Liver (tissue), 9 donors: ENCODE measurements around the gene LRATD1. TPM values are rescaled to one million over a fixed set of nuclear protein-coding genes. Genes with fewer than 3 reads are reported as not detected.

Experiments used
- DNase-seq: peaks from one replicate; pipeline ENCODE4 v3.0.0-alpha.2; 2017; ENCODE audit warnings: low spot score
- H3K27ac ChIP-seq, 2 donors: one replicate each; pipeline ENCODE4 v1.7.0; 2013; ENCODE audit warnings: inconsistent platforms in 2 of 2, low read length in 2 of 2, control low read depth in 1 of 2, low read depth in 1 of 2, mild to moderate bottlenecking in 1 of 2
- H3K27me3 ChIP-seq, 4 donors: one replicate each; pipeline versions ENCODE4 v1.6.1 to v1.7.0; 2013; ENCODE audit warnings: low read length in 3 of 4, inconsistent platforms in 1 of 4, mild to moderate bottlenecking in 1 of 4, moderate library complexity in 1 of 4; ENCODE audit not compliant: control insufficient read depth in 4 of 4, insufficient read depth in 4 of 4
- H3K36me3 ChIP-seq, 4 donors: one replicate each; pipeline versions ENCODE4 v1.6.1 to v1.7.0; 2013; ENCODE audit warnings: low read length in 3 of 4, mild to moderate bottlenecking in 3 of 4, low read depth in 1 of 4, moderate library complexity in 1 of 4; ENCODE audit not compliant: control insufficient read depth in 4 of 4, insufficient read depth in 3 of 4
- H3K4me1 ChIP-seq, 4 donors: one replicate each; pipeline versions ENCODE4 v1.6.1 to v1.7.0; 2013; ENCODE audit warnings: low read length in 3 of 4, mild to moderate bottlenecking in 3 of 4, moderate library complexity in 1 of 4; ENCODE audit not compliant: control insufficient read depth in 4 of 4, insufficient read depth in 4 of 4
- H3K4me3 ChIP-seq, 3 donors: one replicate each; pipeline versions ENCODE4 v1.6.1 to v1.7.0; 2013; ENCODE audit warnings: low read length in 3 of 3, control low read depth in 1 of 3, low read depth in 1 of 3, mild to moderate bottlenecking in 1 of 3
- H3K9ac ChIP-seq, 2 donors: one replicate each; pipeline ENCODE4 v1.7.0; 2013; ENCODE audit warnings: low read length in 2 of 2, mild to moderate bottlenecking in 2 of 2, moderate library complexity in 2 of 2, control low read depth in 1 of 2, low read depth in 1 of 2
- H3K9me3 ChIP-seq, 4 donors: one replicate each; pipeline versions ENCODE4 v1.6.1 to v1.7.0; 2013; ENCODE audit warnings: low read length in 3 of 4; ENCODE audit not compliant: control insufficient read depth in 4 of 4
- EGR1 ChIP-seq, 2 donors: IDR thresholded peaks; 2 replicates each; pipeline ENCODE4 v1.6.1; 2016 to 2018; ENCODE audit warnings: antibody characterized with exemption in 2 of 2, low read depth in 2 of 2
- FOXA1 ChIP-seq: IDR thresholded peaks from 2 replicates; pipeline ENCODE4 v1.6.1; 2016; ENCODE audit warnings: antibody characterized with exemption
- FOXA2 ChIP-seq: IDR thresholded peaks from 2 replicates; pipeline ENCODE4 v1.6.1; 2016; ENCODE audit warnings: antibody characterized with exemption
- GABPA ChIP-seq, 2 donors: IDR thresholded peaks in 1 of 2; conservative IDR thresholded peaks in 1 of 2; 2 replicates each; pipeline ENCODE4 v1.6.1; 2016; ENCODE audit warnings: antibody characterized with exemption in 2 of 2, mild to moderate bottlenecking in 1 of 2, moderate library complexity in 1 of 2
- HNF4A ChIP-seq, 2 donors: conservative IDR thresholded peaks; 2 replicates each; pipeline ENCODE4 v1.6.1; 2016; ENCODE audit warnings: antibody characterized with exemption in 2 of 2, mild to moderate bottlenecking in 2 of 2
- HNF4G ChIP-seq: IDR thresholded peaks from 2 replicates; pipeline ENCODE4 v1.6.1; 2016; ENCODE audit warnings: antibody characterized with exemption
- JUND ChIP-seq, 2 donors: IDR thresholded peaks; 2 replicates each; pipeline ENCODE4 v1.6.1; 2016; ENCODE audit warnings: antibody characterized with exemption in 2 of 2
- NR2F2 ChIP-seq: IDR thresholded peaks from 2 replicates; pipeline ENCODE4 v1.6.1; 2016; ENCODE audit warnings: antibody characterized with exemption
- RAD21 ChIP-seq, 2 donors: IDR thresholded peaks; 2 replicates each; pipeline ENCODE4 v1.6.1; 2016; ENCODE audit warnings: antibody characterized with exemption in 2 of 2, mild to moderate bottlenecking in 2 of 2
- RXRA ChIP-seq, 2 donors: IDR thresholded peaks; 2 replicates each; pipeline ENCODE4 v1.6.1; 2017 to 2018; ENCODE audit warnings: antibody characterized with exemption in 2 of 2, mild to moderate bottlenecking in 1 of 2
- SP1 ChIP-seq: IDR thresholded peaks from 2 replicates; pipeline ENCODE4 v1.6.1; 2018; ENCODE audit warnings: antibody characterized with exemption, mild to moderate bottlenecking
- TAF1 ChIP-seq: conservative IDR thresholded peaks from 2 replicates; pipeline ENCODE4 v1.6.1; 2016; ENCODE audit warnings: antibody characterized with exemption, mild to moderate bottlenecking
- YY1 ChIP-seq: IDR thresholded peaks from 2 replicates; pipeline ENCODE4 v1.6.1; 2016; ENCODE audit warnings: antibody characterized with exemption, mild to moderate bottlenecking
- WGBS: extraction: QIAGEN DNeasy Blood & Tissue Kit; methylation state at CpG from one replicate; pipeline ENCODE4 v1.1.7; 2013; 5-methylcytosine and 5-hydroxymethylcytosine counted together
- polyA plus RNA-seq, 2 donors: library from polyadenylated mRNA; stranded (reverse) in 1 of 2; unstranded in 1 of 2; fragments of 200-250 nt in 1 of 2; fragments of >200 nt in 1 of 2; fragmentation: Nextera tagmentation in 1 of 2; extraction: Ambion mirVana in 1 of 2; gene quantifications; one replicate each; pipeline versions ENCODE4 v1.2.1 to v1.2.3, GENCODE V29; 2013 to 2015
- total RNA-seq, 2 donors: library from RNA; depleted of rRNA; stranded (reverse); fragments of >200 nt; gene quantifications; one replicate each; pipeline ENCODE4 v1.2.3, GENCODE V29; 2014
- TF ChIP-seq, protein P1 (sequence below): fragments of 150-350 bp; IDR thresholded peaks from 2 replicates; pipeline ENCODE4 v1.5.1; 2017; ENCODE audit warnings: improper control_type of control experiment, low read depth, low read length; ENCODE audit not compliant: missing input control
- TF ChIP-seq, protein P2 (sequence below): IDR thresholded peaks from 2 replicates; pipeline ENCODE4 v1.6.1; 2016; ENCODE audit warnings: antibody characterized with exemption, mild to moderate bottlenecking
- TF ChIP-seq, protein P3 (sequence below): IDR thresholded peaks from 2 replicates; pipeline ENCODE4 v1.6.1; 2016; ENCODE audit warnings: antibody characterized with exemption
- TF ChIP-seq, protein P4 (sequence below): IDR thresholded peaks from 2 replicates; pipeline ENCODE4 v1.6.1; 2016; ENCODE audit warnings: antibody characterized with exemption
- TF ChIP-seq, protein P5 (sequence below): IDR thresholded peaks from 2 replicates; pipeline ENCODE4 v1.6.1; 2016; ENCODE audit warnings: antibody characterized with exemption
- donor health status: healthy.
- donor health status: healthy.
- donor health status: healthy.
- donor health status: healthy.
- donor health status: healthy.

LRATD1 gene
- total and polyA plus RNA-seq, 4 donors = 0.08 to 3.4 (median 1.8) TPM

DNA sequence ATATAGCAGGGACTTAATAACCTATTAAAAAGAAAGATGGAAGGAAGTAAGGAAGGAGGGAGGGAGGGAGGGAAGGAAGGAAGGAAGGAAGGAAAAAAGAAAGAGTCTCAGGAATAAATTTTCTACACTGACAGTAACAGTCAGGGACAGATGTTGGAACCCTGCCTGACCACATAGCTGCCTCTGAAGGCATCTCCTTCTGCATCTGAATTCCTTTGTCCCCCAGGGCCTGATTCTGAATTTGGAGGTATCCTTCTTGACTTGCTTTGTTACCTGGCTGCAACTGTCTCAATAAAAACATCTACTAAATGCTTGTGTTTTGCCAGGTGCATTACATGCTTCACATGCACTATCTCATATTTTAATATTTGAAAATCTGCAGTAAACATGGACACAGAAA is 17.4 kb upstream of the LRATD1 start:
- no peak overlapping the region for H3K4me3 ChIP-seq
- DNase-seq = no peak
- no peaks in the 10 kb centered on the region for H3K36me3 ChIP-seq
- TF ChIP-seq EGR1 (IDR thresholded peaks at IDR 0.05; ENCODE audit: low read depth in 2 of 2) (no peak), JUND (IDR thresholded peaks at IDR 0.05) (no peak), HNF4A (conservative IDR thresholded peaks at IDR 0.05) (no peak), HNF4G (no peak)
- TF ChIP-seq, protein P1, sequence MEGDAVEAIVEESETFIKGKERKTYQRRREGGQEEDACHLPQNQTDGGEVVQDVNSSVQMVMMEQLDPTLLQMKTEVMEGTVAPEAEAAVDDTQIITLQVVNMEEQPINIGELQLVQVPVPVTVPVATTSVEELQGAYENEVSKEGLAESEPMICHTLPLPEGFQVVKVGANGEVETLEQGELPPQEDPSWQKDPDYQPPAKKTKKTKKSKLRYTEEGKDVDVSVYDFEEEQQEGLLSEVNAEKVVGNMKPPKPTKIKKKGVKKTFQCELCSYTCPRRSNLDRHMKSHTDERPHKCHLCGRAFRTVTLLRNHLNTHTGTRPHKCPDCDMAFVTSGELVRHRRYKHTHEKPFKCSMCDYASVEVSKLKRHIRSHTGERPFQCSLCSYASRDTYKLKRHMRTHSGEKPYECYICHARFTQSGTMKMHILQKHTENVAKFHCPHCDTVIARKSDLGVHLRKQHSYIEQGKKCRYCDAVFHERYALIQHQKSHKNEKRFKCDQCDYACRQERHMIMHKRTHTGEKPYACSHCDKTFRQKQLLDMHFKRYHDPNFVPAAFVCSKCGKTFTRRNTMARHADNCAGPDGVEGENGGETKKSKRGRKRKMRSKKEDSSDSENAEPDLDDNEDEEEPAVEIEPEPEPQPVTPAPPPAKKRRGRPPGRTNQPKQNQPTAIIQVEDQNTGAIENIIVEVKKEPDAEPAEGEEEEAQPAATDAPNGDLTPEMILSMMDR = no peak
- H3K27ac ChIP-seq = no peak overlapping the region
- no peaks in the 10 kb centered on the region for H3K9me3 ChIP-seq
- no peaks in the 10 kb centered on the region for H3K4me1 ChIP-seq
- H3K9ac ChIP-seq = no peak overlapping the region
- no peaks in the 10 kb centered on the region for H3K27me3 ChIP-seq

DNA sequence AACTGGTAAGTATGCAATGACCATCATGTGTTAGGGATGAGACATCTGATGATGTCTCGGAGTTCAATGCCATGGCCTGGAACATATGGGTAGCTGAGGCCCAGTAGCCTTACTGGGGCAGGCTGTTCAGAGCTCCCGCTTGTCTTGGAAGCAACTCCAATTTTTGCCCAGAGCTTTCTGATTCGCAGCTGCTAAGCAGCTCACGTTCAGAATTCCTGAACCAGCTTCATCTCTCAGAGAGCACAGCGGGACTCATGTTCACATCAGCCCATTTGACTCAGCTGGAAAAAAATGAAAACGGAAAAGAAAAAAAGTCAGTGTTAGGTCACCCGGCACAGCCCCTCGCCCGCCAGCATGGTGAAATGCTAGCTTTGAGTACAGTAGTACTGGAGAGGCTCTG is 16.8 kb upstream of the LRATD1 start:
- no peaks in the 10 kb centered on the region for H3K9me3 ChIP-seq
- TF ChIP-seq HNF4G = no peak
- TF ChIP-seq, protein P2, sequence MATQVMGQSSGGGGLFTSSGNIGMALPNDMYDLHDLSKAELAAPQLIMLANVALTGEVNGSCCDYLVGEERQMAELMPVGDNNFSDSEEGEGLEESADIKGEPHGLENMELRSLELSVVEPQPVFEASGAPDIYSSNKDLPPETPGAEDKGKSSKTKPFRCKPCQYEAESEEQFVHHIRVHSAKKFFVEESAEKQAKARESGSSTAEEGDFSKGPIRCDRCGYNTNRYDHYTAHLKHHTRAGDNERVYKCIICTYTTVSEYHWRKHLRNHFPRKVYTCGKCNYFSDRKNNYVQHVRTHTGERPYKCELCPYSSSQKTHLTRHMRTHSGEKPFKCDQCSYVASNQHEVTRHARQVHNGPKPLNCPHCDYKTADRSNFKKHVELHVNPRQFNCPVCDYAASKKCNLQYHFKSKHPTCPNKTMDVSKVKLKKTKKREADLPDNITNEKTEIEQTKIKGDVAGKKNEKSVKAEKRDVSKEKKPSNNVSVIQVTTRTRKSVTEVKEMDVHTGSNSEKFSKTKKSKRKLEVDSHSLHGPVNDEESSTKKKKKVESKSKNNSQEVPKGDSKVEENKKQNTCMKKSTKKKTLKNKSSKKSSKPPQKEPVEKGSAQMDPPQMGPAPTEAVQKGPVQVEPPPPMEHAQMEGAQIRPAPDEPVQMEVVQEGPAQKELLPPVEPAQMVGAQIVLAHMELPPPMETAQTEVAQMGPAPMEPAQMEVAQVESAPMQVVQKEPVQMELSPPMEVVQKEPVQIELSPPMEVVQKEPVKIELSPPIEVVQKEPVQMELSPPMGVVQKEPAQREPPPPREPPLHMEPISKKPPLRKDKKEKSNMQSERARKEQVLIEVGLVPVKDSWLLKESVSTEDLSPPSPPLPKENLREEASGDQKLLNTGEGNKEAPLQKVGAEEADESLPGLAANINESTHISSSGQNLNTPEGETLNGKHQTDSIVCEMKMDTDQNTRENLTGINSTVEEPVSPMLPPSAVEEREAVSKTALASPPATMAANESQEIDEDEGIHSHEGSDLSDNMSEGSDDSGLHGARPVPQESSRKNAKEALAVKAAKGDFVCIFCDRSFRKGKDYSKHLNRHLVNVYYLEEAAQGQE = no peak
- no peak for TF ChIP-seq HNF4A (conservative IDR thresholded peaks at IDR 0.05)
- no peak for TF ChIP-seq YY1
- TF ChIP-seq NR2F2 = no peak
- TF ChIP-seq, protein P1 = no peak
- TF ChIP-seq, protein P3, sequence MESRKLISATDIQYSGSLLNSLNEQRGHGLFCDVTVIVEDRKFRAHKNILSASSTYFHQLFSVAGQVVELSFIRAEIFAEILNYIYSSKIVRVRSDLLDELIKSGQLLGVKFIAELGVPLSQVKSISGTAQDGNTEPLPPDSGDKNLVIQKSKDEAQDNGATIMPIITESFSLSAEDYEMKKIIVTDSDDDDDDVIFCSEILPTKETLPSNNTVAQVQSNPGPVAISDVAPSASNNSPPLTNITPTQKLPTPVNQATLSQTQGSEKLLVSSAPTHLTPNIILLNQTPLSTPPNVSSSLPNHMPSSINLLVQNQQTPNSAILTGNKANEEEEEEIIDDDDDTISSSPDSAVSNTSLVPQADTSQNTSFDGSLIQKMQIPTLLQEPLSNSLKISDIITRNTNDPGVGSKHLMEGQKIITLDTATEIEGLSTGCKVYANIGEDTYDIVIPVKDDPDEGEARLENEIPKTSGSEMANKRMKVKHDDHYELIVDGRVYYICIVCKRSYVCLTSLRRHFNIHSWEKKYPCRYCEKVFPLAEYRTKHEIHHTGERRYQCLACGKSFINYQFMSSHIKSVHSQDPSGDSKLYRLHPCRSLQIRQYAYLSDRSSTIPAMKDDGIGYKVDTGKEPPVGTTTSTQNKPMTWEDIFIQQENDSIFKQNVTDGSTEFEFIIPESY = no peak
- no peak for TF ChIP-seq EGR1 (IDR thresholded peaks at IDR 0.05; ENCODE audit: low read depth in 2 of 2)
- TF ChIP-seq, protein P4, sequence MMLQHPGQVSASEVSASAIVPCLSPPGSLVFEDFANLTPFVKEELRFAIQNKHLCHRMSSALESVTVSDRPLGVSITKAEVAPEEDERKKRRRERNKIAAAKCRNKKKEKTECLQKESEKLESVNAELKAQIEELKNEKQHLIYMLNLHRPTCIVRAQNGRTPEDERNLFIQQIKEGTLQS = no peak
- no peak for TF ChIP-seq RAD21 (IDR thresholded peaks at IDR 0.05)
- TF ChIP-seq TAF1 = no peak
- no peak for TF ChIP-seq FOXA2
- TF ChIP-seq, protein P5, sequence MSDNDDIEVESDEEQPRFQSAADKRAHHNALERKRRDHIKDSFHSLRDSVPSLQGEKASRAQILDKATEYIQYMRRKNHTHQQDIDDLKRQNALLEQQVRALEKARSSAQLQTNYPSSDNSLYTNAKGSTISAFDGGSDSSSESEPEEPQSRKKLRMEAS = no peak
- TF ChIP-seq JUND (IDR thresholded peaks at IDR 0.05) = no peak
- no peak for TF ChIP-seq FOXA1
- no peak for TF ChIP-seq RXRA (IDR thresholded peaks at IDR 0.05)
- TF ChIP-seq GABPA (IDR thresholded peaks at IDR 0.05 in 1 of 2, conservative IDR thresholded peaks at IDR 0.05 in 1 of 2) = no peak
- TF ChIP-seq SP1 = no peak
- WGBS = 90% methylated on average over 9 of the region's 9 CpGs
- no peak overlapping the region for H3K9ac ChIP-seq
- H3K4me1 ChIP-seq = no peaks in the 10 kb centered on the region
- H3K27ac ChIP-seq = no peak overlapping the region
- DNase-seq = no peak
- no peak overlapping the region for H3K4me3 ChIP-seq
- no peaks in the 10 kb centered on the region for H3K36me3 ChIP-seq
- H3K27me3 ChIP-seq = no peaks in the 10 kb centered on the region
